ENCODE data around the gene TCAP. TPM values are rescaled to one million over a fixed set of nuclear protein-coding genes. Genes with fewer than 3 reads are reported as not detected.

TCAP gene
- total and polyA plus RNA-seq, 2 donors from 2014 or later, result 1.5 to 1.7 TPM

- Histone ChIP-seq H3K36me3 (ENCODE audit: control insufficient read depth in 2 of 3, insufficient read depth in 3 of 3, low read length in 3 of 3) (no peaks in the 10 kb centered on the region), H3K4me3 (ENCODE audit: low read length in 3 of 3) (no peak overlapping the region), H3K4me1 (ENCODE audit: control insufficient read depth in 2 of 3, insufficient read depth in 2 of 3, low read depth in 1 of 3, low read length in 3 of 3) (peaks cover 0 to 8% (median 3%) of the 10 kb centered on the region in 3 donors), H3K27me3 (ENCODE audit: control insufficient read depth, insufficient read depth, low read length) (peaks cover 2% of the 10 kb centered on the region), H3K9ac (ENCODE audit: low read length in 3 of 3) (no peak overlapping the region), H3K9me3 (ENCODE audit: control insufficient read depth in 2 of 3, insufficient read depth in 1 of 3, low read length in 3 of 3) (no peaks in the 10 kb centered on the region), H3K27ac (ENCODE audit: low read depth in 2 of 2, low read length in 2 of 2) (no peak overlapping the region)
- intact Hi-C loops (cut with DNase I), result loop anchor here (10.0 kb wide), 1 partner anchor 75 kb away; no protein-coding TSS in a partner anchor
- FAIRE-seq (no peak), DNase-seq (no peak)
- no peak for TF ChIP-seq CTCF (IDR thresholded peaks at IDR 0.05; ENCODE audit: borderline replicate concordance, extremely low read depth, insufficient read depth)
Measured at GRCh38 chr17:39619786-39620101, 45.4 kb upstream of the TCAP start.

GRCh38 chr17:39621523-39622379, 43.4 kb upstream of the TCAP start:
- no peaks in the 10 kb centered on the region for H3K36me3 ChIP-seq (ENCODE audit: control insufficient read depth in 2 of 3, insufficient read depth in 3 of 3, low read length in 3 of 3)
- no peak overlapping the region for H3K4me3 ChIP-seq (ENCODE audit: low read length in 3 of 3)
- FAIRE-seq (peak; percentile 39), DNase-seq (peak; percentile 91 to 94 (median 93))
- intact Hi-C loops (cut with DNase I), result loop anchor here (10.0 kb wide), 1 partner anchor 77 kb away; no protein-coding TSS in a partner anchor
- H3K27me3 ChIP-seq (ENCODE audit: control insufficient read depth, insufficient read depth, low read length), result peaks cover 4% of the 10 kb centered on the region
- H3K9me3 ChIP-seq (ENCODE audit: control insufficient read depth in 2 of 3, insufficient read depth in 1 of 3, low read length in 3 of 3), result no peaks in the 10 kb centered on the region
- H3K27ac ChIP-seq (ENCODE audit: low read depth in 2 of 2, low read length in 2 of 2), result no peak overlapping the region
- peaks cover 0 to 9% (median 3%) of the 10 kb centered on the region in 3 donors for H3K4me1 ChIP-seq (ENCODE audit: control insufficient read depth in 2 of 3, insufficient read depth in 2 of 3, low read depth in 1 of 3, low read length in 3 of 3)
- peak; percentile 100 for TF ChIP-seq CTCF (IDR thresholded peaks at IDR 0.05; ENCODE audit: borderline replicate concordance, extremely low read depth, insufficient read depth)
- no peak overlapping the region for H3K9ac ChIP-seq (ENCODE audit: low read length in 3 of 3)

GRCh38 chr17:39622380-39623006, 42.7 kb upstream of the TCAP start:
- Histone ChIP-seq H3K27ac (ENCODE audit: low read depth in 2 of 2, low read length in 2 of 2) (no peak overlapping the region), H3K9ac (ENCODE audit: low read length in 3 of 3) (no peak overlapping the region), H3K27me3 (ENCODE audit: control insufficient read depth, insufficient read depth, low read length) (peaks cover 2% of the 10 kb centered on the region), H3K4me3 (ENCODE audit: low read length in 3 of 3) (no peak overlapping the region), H3K9me3 (ENCODE audit: control insufficient read depth in 2 of 3, insufficient read depth in 1 of 3, low read length in 3 of 3) (no peaks in the 10 kb centered on the region), H3K36me3 (ENCODE audit: control insufficient read depth in 2 of 3, insufficient read depth in 3 of 3, low read length in 3 of 3) (no peaks in the 10 kb centered on the region), H3K4me1 (ENCODE audit: control insufficient read depth in 2 of 3, insufficient read depth in 2 of 3, low read depth in 1 of 3, low read length in 3 of 3) (peaks cover 0 to 11% (median 3%) of the 10 kb centered on the region in 3 donors)
- intact Hi-C loops (cut with DNase I), result loop anchor here (10.0 kb wide), 1 partner anchor 78 kb away; no protein-coding TSS in a partner anchor
- no peak for TF ChIP-seq CTCF (IDR thresholded peaks at IDR 0.05; ENCODE audit: borderline replicate concordance, extremely low read depth, insufficient read depth)
- FAIRE-seq (no peak), DNase-seq (no peak)
